ENCODE results near the gene DDX20. TPM values are rescaled to one million over a fixed set of nuclear protein-coding genes. Genes with fewer than 3 reads are reported as not detected.
"Not testable (repeated sequence)": the region's sequence is repeated elsewhere in the genome, so short reads cannot be mapped to it uniquely, and the experiment has no call there.

The DDX20 gene
- total RNA-seq, 1 donor from 2014 or later: 14.0 TPM

GRCh38 chr1:111793923-111794322, 38.2 kb downstream of the DDX20 start:
- DNase-seq (ENCODE audit: extremely low spot score, unreplicated experiment): no peak
- Mint-ChIP-seq H3K9me3 (ENCODE audit: unreplicated experiment) (no peaks in the 10 kb centered on the region), H3K27me3 (ENCODE audit: unreplicated experiment) (peaks cover 13% of the 10 kb centered on the region), H3K4me1 (ENCODE audit: unreplicated experiment) (peaks cover 4% of the 10 kb centered on the region), H3K36me3 (ENCODE audit: unreplicated experiment) (no peaks in the 10 kb centered on the region), H3K27ac (ENCODE audit: unreplicated experiment) (no peak overlapping the region), H3K4me3 (ENCODE audit: unreplicated experiment) (no peak overlapping the region)
- TF ChIP-seq, protein P1, sequence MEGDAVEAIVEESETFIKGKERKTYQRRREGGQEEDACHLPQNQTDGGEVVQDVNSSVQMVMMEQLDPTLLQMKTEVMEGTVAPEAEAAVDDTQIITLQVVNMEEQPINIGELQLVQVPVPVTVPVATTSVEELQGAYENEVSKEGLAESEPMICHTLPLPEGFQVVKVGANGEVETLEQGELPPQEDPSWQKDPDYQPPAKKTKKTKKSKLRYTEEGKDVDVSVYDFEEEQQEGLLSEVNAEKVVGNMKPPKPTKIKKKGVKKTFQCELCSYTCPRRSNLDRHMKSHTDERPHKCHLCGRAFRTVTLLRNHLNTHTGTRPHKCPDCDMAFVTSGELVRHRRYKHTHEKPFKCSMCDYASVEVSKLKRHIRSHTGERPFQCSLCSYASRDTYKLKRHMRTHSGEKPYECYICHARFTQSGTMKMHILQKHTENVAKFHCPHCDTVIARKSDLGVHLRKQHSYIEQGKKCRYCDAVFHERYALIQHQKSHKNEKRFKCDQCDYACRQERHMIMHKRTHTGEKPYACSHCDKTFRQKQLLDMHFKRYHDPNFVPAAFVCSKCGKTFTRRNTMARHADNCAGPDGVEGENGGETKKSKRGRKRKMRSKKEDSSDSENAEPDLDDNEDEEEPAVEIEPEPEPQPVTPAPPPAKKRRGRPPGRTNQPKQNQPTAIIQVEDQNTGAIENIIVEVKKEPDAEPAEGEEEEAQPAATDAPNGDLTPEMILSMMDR (IDR thresholded peaks at IDR 0.05): no peak

DNA sequence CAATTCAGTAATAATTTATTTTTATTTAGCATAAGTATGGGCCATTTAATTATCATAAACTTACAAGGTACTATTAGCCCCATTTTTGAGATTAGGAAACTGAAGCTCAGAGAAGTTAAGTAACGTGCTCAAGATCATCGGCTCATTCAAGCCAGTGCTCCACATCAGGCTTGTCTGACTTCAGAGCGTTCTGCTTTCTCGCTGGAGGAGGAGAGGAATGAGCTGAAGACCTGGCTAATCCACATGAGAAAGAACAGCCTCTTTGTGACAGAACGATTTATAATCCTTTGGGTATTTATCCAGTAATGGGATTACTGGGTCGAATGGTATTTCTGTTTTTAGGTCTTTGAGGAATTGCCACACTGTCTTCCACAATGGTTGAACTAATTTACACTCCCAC, 39.7 kb downstream of the DDX20 start:
- H3K27ac Mint-ChIP-seq (ENCODE audit: unreplicated experiment): no peak overlapping the region
- TF ChIP-seq, protein P1 (IDR thresholded peaks at IDR 0.05): no peak
- no peak for DNase-seq (ENCODE audit: extremely low spot score, unreplicated experiment)
- H3K4me1 Mint-ChIP-seq (ENCODE audit: unreplicated experiment): no peaks in the 10 kb centered on the region
- H3K36me3 Mint-ChIP-seq (ENCODE audit: unreplicated experiment): no peaks in the 10 kb centered on the region
- H3K4me3 Mint-ChIP-seq (ENCODE audit: unreplicated experiment): no peak overlapping the region
- peaks cover 15% of the 10 kb centered on the region for H3K27me3 Mint-ChIP-seq (ENCODE audit: unreplicated experiment)
- no peaks in the 10 kb centered on the region for H3K9me3 Mint-ChIP-seq (ENCODE audit: unreplicated experiment)

- Mint-ChIP-seq H3K27ac (ENCODE audit: unreplicated experiment) (no peak overlapping the region), H3K27me3 (ENCODE audit: unreplicated experiment) (peaks cover 2% of the 10 kb centered on the region), H3K36me3 (ENCODE audit: unreplicated experiment) (no peaks in the 10 kb centered on the region), H3K4me1 (ENCODE audit: unreplicated experiment) (no peaks in the 10 kb centered on the region), H3K9me3 (ENCODE audit: unreplicated experiment) (no peaks in the 10 kb centered on the region), H3K4me3 (ENCODE audit: unreplicated experiment) (no peak overlapping the region)
- no peak for DNase-seq (ENCODE audit: extremely low spot score, unreplicated experiment)
- TF ChIP-seq, protein P1 (IDR thresholded peaks at IDR 0.05): no peak
Measured at GRCh38 chr1:111798580-111798979, 42.9 kb downstream of the DDX20 start.

GRCh38 chr1:111799722-111800121, 44.0 kb downstream of the DDX20 start:
- not testable (repeated sequence) for DNase-seq (ENCODE audit: extremely low spot score, unreplicated experiment); H3K27ac Mint-ChIP-seq (ENCODE audit: unreplicated experiment); H3K4me3 Mint-ChIP-seq (ENCODE audit: unreplicated experiment); H3K9me3 Mint-ChIP-seq (ENCODE audit: unreplicated experiment); H3K4me1 Mint-ChIP-seq (ENCODE audit: unreplicated experiment); H3K36me3 Mint-ChIP-seq (ENCODE audit: unreplicated experiment); H3K27me3 Mint-ChIP-seq (ENCODE audit: unreplicated experiment)

DNA sequence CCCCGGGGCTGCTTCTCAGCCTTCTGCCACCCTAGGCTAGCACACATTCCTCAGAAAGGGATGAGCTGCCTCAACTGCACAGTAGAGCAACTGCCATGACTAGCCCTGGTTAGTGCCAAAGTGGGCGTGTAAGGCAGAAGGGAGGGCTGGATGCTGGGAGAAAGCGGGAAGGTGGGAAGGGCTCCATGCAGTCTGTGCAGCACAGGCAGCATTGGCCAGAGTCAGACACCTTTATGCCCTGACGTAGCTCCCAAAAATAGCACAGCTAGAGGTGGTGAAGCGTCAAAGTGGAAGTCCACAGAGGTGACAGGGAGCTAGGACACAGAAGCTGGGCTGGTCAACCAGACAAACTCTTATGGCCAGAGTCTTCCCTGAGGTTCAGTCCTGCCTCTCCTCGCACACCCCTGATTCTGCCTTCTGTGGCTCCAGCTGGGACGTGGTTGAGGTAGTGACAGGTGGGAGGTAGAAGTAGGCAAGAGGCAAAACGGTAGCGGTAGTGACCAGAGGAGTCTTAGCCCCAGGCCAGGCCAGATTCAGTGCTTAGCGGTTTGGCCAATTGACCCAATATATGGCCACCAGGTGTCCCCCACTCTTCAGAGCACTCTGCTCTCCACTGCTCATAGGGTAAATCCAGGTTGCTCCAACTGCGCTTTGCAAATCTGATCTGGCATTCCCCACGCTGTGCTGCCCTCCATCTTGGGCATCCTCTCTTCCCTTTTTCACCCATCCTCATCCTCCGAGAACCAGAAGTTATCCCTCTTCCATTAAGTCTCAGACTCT, 45.6 kb downstream of the DDX20 start:
- Mint-ChIP-seq H3K9me3 (ENCODE audit: unreplicated experiment) (no peaks in the 10 kb centered on the region), H3K4me1 (ENCODE audit: unreplicated experiment) (no peaks in the 10 kb centered on the region), H3K4me3 (ENCODE audit: unreplicated experiment) (no peak overlapping the region), H3K36me3 (ENCODE audit: unreplicated experiment) (no peaks in the 10 kb centered on the region), H3K27me3 (ENCODE audit: unreplicated experiment) (peaks cover 5% of the 10 kb centered on the region), H3K27ac (ENCODE audit: unreplicated experiment) (no peak overlapping the region)
- DNase-seq (ENCODE audit: extremely low spot score, unreplicated experiment): no peak
- TF ChIP-seq, protein P1 (IDR thresholded peaks at IDR 0.05): no peak

All from osteocyte (in vitro differentiated cells).